ENCODE measurements around the gene NELFCD. TPM values are rescaled to one million over a fixed set of nuclear protein-coding genes. Genes with fewer than 3 reads are reported as not detected.

The NELFCD gene
- total and polyA plus RNA-seq, 2 donors (not counting 1 experiment from before 2014, with no cell fraction given) = 46.9 to 78.8 TPM

DNA sequence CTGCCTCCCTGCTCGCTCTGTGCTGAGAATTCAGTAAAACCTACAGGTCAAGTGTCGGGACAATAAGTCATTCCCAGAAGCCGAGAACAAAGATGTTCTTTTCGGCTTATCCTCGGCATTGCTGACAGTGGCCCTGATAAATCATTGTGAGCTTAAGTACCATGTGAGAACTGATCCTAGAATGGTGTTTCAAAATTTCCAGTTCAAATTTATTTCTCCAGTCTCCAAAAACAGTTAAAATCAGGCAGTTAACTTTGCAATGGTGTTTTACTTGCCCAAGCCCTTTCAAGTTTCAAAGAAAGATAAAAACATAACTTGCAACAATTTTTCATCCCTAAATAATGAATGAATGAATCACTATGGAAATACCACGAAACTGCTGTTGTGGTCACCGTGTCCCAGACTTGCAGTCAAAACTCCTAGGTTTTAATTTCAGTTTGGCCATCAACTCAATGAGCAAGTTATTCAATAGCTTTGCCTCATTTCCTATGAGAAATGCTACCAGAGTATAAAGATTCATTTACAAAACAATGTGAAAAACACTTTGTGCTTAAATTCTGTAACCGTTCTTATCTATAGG is 46.8 kb downstream of the NELFCD start:
- Histone ChIP-seq H3K4me1 (ENCODE audit: control insufficient read depth, extremely low read depth, insufficient read depth, low read length) (peaks cover 10% of the 10 kb centered on the region), H3K27ac (ENCODE audit: insufficient read depth, low read length) (no peak overlapping the region), H3K36me3 (ENCODE audit: control insufficient read depth, insufficient read depth, low read length) (peaks cover 5% of the 10 kb centered on the region), H2AFZ (ENCODE audit: low read length) (no peak overlapping the region), H3K4me3 (replicated peaks in 1 of 4; ENCODE audit: control extremely low read depth in 1 of 4, insufficient read depth in 1 of 4, low read depth in 3 of 4, low read length in 4 of 4) (peak overlapping the region in 1 of 4 experiments; percentile 11), H4K20me1 (ENCODE audit: control insufficient read depth, extremely low read depth, insufficient read depth, low read length) (peaks cover 2% of the 10 kb centered on the region), H3K9me3 (ENCODE audit: control insufficient read depth, insufficient read depth, low read depth, low read length) (no peaks in the 10 kb centered on the region), H3K4me2 (ENCODE audit: extremely low read depth, insufficient read depth, low read length) (no peak overlapping the region), H3K9ac (ENCODE audit: insufficient read depth, low read length) (no peak overlapping the region), H3K27me3 (ENCODE audit: control insufficient read depth, insufficient read depth, low read length) (no peaks in the 10 kb centered on the region), H3K79me2 (ENCODE audit: control insufficient read depth, insufficient read depth, low read length) (peaks cover 53% of the 10 kb centered on the region)
- no peak for TF ChIP-seq EZH2 (IDR thresholded peaks at IDR 0.05; ENCODE audit: low read length, missing control alignments)
- TF ChIP-seq, protein P1, sequence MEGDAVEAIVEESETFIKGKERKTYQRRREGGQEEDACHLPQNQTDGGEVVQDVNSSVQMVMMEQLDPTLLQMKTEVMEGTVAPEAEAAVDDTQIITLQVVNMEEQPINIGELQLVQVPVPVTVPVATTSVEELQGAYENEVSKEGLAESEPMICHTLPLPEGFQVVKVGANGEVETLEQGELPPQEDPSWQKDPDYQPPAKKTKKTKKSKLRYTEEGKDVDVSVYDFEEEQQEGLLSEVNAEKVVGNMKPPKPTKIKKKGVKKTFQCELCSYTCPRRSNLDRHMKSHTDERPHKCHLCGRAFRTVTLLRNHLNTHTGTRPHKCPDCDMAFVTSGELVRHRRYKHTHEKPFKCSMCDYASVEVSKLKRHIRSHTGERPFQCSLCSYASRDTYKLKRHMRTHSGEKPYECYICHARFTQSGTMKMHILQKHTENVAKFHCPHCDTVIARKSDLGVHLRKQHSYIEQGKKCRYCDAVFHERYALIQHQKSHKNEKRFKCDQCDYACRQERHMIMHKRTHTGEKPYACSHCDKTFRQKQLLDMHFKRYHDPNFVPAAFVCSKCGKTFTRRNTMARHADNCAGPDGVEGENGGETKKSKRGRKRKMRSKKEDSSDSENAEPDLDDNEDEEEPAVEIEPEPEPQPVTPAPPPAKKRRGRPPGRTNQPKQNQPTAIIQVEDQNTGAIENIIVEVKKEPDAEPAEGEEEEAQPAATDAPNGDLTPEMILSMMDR (conservative IDR thresholded peaks at IDR 0.05 in 1 of 2, IDR thresholded peaks at IDR 0.05 in 1 of 2; ENCODE audit: low read depth in 1 of 2, low read length in 2 of 2) = no peak
- peak; percentile 56 to 88 for DNase-seq (ENCODE audit: low read depth in 2 of 2)

DNA sequence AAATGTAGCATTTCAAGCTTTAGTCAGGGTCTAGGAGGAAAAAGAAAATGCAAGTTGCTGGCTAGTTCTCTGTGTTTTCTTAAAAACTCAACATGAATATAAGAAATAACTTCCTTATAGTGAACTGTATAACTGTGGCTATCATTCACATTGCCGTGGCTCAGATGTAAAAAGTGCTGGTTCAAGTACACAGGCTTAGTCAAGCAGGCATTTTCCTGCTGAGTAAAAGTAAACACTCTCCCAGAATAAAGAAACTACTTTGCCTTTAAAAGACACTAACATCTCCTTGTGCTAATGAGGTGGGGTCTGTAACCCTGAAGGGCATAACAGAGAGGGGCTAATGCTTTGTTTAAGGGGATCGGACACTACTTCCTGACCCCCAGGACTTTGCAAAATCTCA is 47.8 kb downstream of the NELFCD start:
- H3K4me3 ChIP-seq (replicated peaks in 1 of 4; ENCODE audit: control extremely low read depth in 1 of 4, insufficient read depth in 1 of 4, low read depth in 3 of 4, low read length in 4 of 4) = peak overlapping the region; percentile 2 to 57 (median 31)
- H4K20me1 ChIP-seq (ENCODE audit: control insufficient read depth, extremely low read depth, insufficient read depth, low read length) = peaks cover 2% of the 10 kb centered on the region
- no peak overlapping the region for H3K9ac ChIP-seq (ENCODE audit: insufficient read depth, low read length)
- H3K9me3 ChIP-seq (ENCODE audit: control insufficient read depth, insufficient read depth, low read depth, low read length) = no peaks in the 10 kb centered on the region
- H3K4me1 ChIP-seq (ENCODE audit: control insufficient read depth, extremely low read depth, insufficient read depth, low read length) = peaks cover 10% of the 10 kb centered on the region
- H3K27me3 ChIP-seq (ENCODE audit: control insufficient read depth, insufficient read depth, low read length) = no peaks in the 10 kb centered on the region
- no peak overlapping the region for H3K27ac ChIP-seq (ENCODE audit: insufficient read depth, low read length)
- H3K79me2 ChIP-seq (ENCODE audit: control insufficient read depth, insufficient read depth, low read length) = peaks cover 53% of the 10 kb centered on the region
- TF ChIP-seq, protein P1 (conservative IDR thresholded peaks at IDR 0.05 in 1 of 2, IDR thresholded peaks at IDR 0.05 in 1 of 2; ENCODE audit: low read depth in 1 of 2, low read length in 2 of 2) = no peak
- no peak for TF ChIP-seq EZH2 (IDR thresholded peaks at IDR 0.05; ENCODE audit: low read length, missing control alignments)
- no peak for DNase-seq (ENCODE audit: low read depth in 2 of 2)
- H2AFZ ChIP-seq (ENCODE audit: low read length) = no peak overlapping the region
- peak overlapping the region; percentile 83 for H3K4me2 ChIP-seq (ENCODE audit: extremely low read depth, insufficient read depth, low read length)
- H3K36me3 ChIP-seq (ENCODE audit: control insufficient read depth, insufficient read depth, low read length) = peaks cover 5% of the 10 kb centered on the region

DNA sequence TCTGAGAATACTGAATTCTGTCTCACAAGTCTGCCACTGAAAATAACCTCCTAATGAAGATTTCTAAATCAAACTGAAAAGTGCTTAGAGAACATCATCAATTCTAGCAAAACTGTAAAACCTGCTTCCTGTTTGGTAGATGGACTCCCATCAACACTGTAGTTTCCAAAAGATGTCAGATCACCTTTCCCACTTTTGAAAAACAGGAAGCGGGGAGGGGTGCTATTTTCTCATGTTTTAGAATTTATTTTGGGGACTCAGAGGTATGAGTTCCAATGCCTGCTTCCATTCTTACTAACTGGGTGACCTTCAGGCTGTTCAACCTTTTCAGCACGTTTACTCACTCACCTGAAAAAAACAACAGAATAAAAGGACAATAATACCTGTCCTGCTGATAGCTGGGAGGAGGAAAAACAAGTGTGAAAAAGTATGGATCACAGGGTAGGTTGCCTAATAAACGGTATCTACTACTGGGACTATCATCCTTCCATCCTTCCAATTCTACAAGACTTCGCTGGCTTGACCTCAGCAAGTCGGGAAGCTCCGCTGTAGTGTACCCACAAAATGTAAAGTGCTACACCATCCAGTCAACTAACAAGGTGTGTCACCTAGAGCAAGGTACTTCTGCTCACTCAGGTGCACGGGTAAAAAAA is 50.0 kb downstream of the NELFCD start:
- no peak for TF ChIP-seq EZH2 (IDR thresholded peaks at IDR 0.05; ENCODE audit: low read length, missing control alignments)
- TF ChIP-seq, protein P1 (conservative IDR thresholded peaks at IDR 0.05 in 1 of 2, IDR thresholded peaks at IDR 0.05 in 1 of 2; ENCODE audit: low read depth in 1 of 2, low read length in 2 of 2) = no peak
- no peaks in the 10 kb centered on the region for H3K27me3 ChIP-seq (ENCODE audit: control insufficient read depth, insufficient read depth, low read length)
- DNase-seq (ENCODE audit: low read depth in 2 of 2) = no peak
- H2AFZ ChIP-seq (ENCODE audit: low read length) = no peak overlapping the region
- H3K36me3 ChIP-seq (ENCODE audit: control insufficient read depth, insufficient read depth, low read length) = no peaks in the 10 kb centered on the region
- peaks cover 10% of the 10 kb centered on the region for H3K4me1 ChIP-seq (ENCODE audit: control insufficient read depth, extremely low read depth, insufficient read depth, low read length)
- no peaks in the 10 kb centered on the region for H3K9me3 ChIP-seq (ENCODE audit: control insufficient read depth, insufficient read depth, low read depth, low read length)
- H3K4me3 ChIP-seq (replicated peaks in 1 of 4; ENCODE audit: control extremely low read depth in 1 of 4, insufficient read depth in 1 of 4, low read depth in 3 of 4, low read length in 4 of 4) = peak overlapping the region; percentile 66 to 87 (median 80)
- H3K9ac ChIP-seq (ENCODE audit: insufficient read depth, low read length) = no peak overlapping the region
- H3K4me2 ChIP-seq (ENCODE audit: extremely low read depth, insufficient read depth, low read length) = peak overlapping the region; percentile 81
- H3K27ac ChIP-seq (ENCODE audit: insufficient read depth, low read length) = peak overlapping the region; percentile 89
- peaks cover 46% of the 10 kb centered on the region for H3K79me2 ChIP-seq (ENCODE audit: control insufficient read depth, insufficient read depth, low read length)
- peaks cover 2% of the 10 kb centered on the region for H4K20me1 ChIP-seq (ENCODE audit: control insufficient read depth, extremely low read depth, insufficient read depth, low read length)

Measured in fibroblast of lung (primary cell).